Activated naive CD8-positive, alpha-beta T cell (primary cell): ENCODE measurements around the gene MAGI2.
"Not testable (repeated sequence)": the region's sequence is repeated elsewhere in the genome, so short reads cannot be mapped to it uniquely, and the experiment has no call there.

Source experiments
- H3K27ac Mint-ChIP-seq: one replicate; pipeline ENCODE4 v1.8.0; 2021; ENCODE audit warnings: mixed read lengths
- H3K27me3 Mint-ChIP-seq: one replicate; pipeline ENCODE4 v1.8.0; 2021; ENCODE audit warnings: mixed read lengths
- H3K36me3 Mint-ChIP-seq: one replicate; pipeline ENCODE4 v1.8.0; 2021; ENCODE audit warnings: mixed read lengths
- H3K4me1 Mint-ChIP-seq: one replicate; pipeline ENCODE4 v1.8.0; 2021; ENCODE audit warnings: low read depth, mixed read lengths
- H3K4me3 Mint-ChIP-seq: one replicate; pipeline ENCODE4 v1.8.0; 2021; ENCODE audit warnings: mild to moderate bottlenecking, mixed read lengths
- H3K9me3 Mint-ChIP-seq: one replicate; pipeline ENCODE4 v1.8.0; 2021; ENCODE audit warnings: low read depth, mixed read lengths

The MAGI2 gene

GRCh38 chr7:78521961-78522360 lies 931.5 kb downstream of the MAGI2 start:
- H3K27ac Mint-ChIP-seq: no peak overlapping the region
- no peaks in the 10 kb centered on the region for H3K9me3 Mint-ChIP-seq
- no peaks in the 10 kb centered on the region for H3K27me3 Mint-ChIP-seq
- H3K4me1 Mint-ChIP-seq: no peaks in the 10 kb centered on the region
- H3K4me3 Mint-ChIP-seq: no peak overlapping the region
- no peaks in the 10 kb centered on the region for H3K36me3 Mint-ChIP-seq

- no peak overlapping the region for H3K4me3 Mint-ChIP-seq
- no peaks in the 10 kb centered on the region for H3K4me1 Mint-ChIP-seq
- H3K27ac Mint-ChIP-seq: no peak overlapping the region
- no peaks in the 10 kb centered on the region for H3K27me3 Mint-ChIP-seq
- H3K9me3 Mint-ChIP-seq: no peaks in the 10 kb centered on the region
- H3K36me3 Mint-ChIP-seq: no peaks in the 10 kb centered on the region
Observed at GRCh38 chr7:78516450-78516849, 937.0 kb downstream of the MAGI2 start.

- Mint-ChIP-seq H3K36me3 (no peaks in the 10 kb centered on the region), H3K9me3 (no peaks in the 10 kb centered on the region), H3K4me3 (no peak overlapping the region), H3K27ac (no peak overlapping the region), H3K4me1 (no peaks in the 10 kb centered on the region), H3K27me3 (no peaks in the 10 kb centered on the region)
Observed at GRCh38 chr7:78514634-78515033, 938.8 kb downstream of the MAGI2 start.

GRCh38 chr7:78510580-78511188 lies 942.8 kb downstream of the MAGI2 start:
- no peak overlapping the region for H3K27ac Mint-ChIP-seq
- no peaks in the 10 kb centered on the region for H3K36me3 Mint-ChIP-seq
- H3K9me3 Mint-ChIP-seq: no peaks in the 10 kb centered on the region
- H3K4me1 Mint-ChIP-seq: no peaks in the 10 kb centered on the region
- H3K4me3 Mint-ChIP-seq: no peak overlapping the region
- peaks cover under 1% of the 10 kb centered on the region for H3K27me3 Mint-ChIP-seq

GRCh38 chr7:78503301-78503700 lies 950.2 kb downstream of the MAGI2 start:
- H3K36me3 Mint-ChIP-seq, H3K4me3 Mint-ChIP-seq, H3K9me3 Mint-ChIP-seq, H3K27me3 Mint-ChIP-seq, H3K27ac Mint-ChIP-seq, H3K4me1 Mint-ChIP-seq: not testable (repeated sequence)

- Mint-ChIP-seq H3K9me3 (no peaks in the 10 kb centered on the region), H3K36me3 (no peaks in the 10 kb centered on the region), H3K27ac (no peak overlapping the region), H3K4me3 (no peak overlapping the region), H3K4me1 (no peaks in the 10 kb centered on the region), H3K27me3 (peaks cover 2% of the 10 kb centered on the region)
Observed at GRCh38 chr7:78501064-78501463, 952.4 kb downstream of the MAGI2 start.

GRCh38 chr7:78499971-78500370 lies 953.5 kb downstream of the MAGI2 start:
- Mint-ChIP-seq H3K27ac (no peak overlapping the region), H3K27me3 (no peaks in the 10 kb centered on the region), H3K4me3 (no peak overlapping the region), H3K36me3 (no peaks in the 10 kb centered on the region), H3K9me3 (no peaks in the 10 kb centered on the region), H3K4me1 (no peaks in the 10 kb centered on the region)

- Mint-ChIP-seq H3K27me3 (no peaks in the 10 kb centered on the region), H3K27ac (no peak overlapping the region), H3K36me3 (no peaks in the 10 kb centered on the region), H3K4me1 (no peaks in the 10 kb centered on the region), H3K9me3 (no peaks in the 10 kb centered on the region), H3K4me3 (no peak overlapping the region)
Observed at GRCh38 chr7:78499283-78499682, 954.2 kb downstream of the MAGI2 start.

GRCh38 chr7:78497728-78498427 lies 955.6 kb downstream of the MAGI2 start:
- Mint-ChIP-seq H3K4me1 (no peaks in the 10 kb centered on the region), H3K36me3 (no peaks in the 10 kb centered on the region), H3K27ac (no peak overlapping the region), H3K9me3 (no peaks in the 10 kb centered on the region), H3K4me3 (no peak overlapping the region), H3K27me3 (no peaks in the 10 kb centered on the region)

GRCh38 chr7:78496096-78496630 lies 957.3 kb downstream of the MAGI2 start:
- no peaks in the 10 kb centered on the region for H3K36me3 Mint-ChIP-seq
- no peak overlapping the region for H3K4me3 Mint-ChIP-seq
- H3K27me3 Mint-ChIP-seq: no peaks in the 10 kb centered on the region
- H3K27ac Mint-ChIP-seq: no peak overlapping the region
- H3K4me1 Mint-ChIP-seq: no peaks in the 10 kb centered on the region
- no peaks in the 10 kb centered on the region for H3K9me3 Mint-ChIP-seq

- H3K27ac Mint-ChIP-seq: no peak overlapping the region
- H3K4me1 Mint-ChIP-seq: no peaks in the 10 kb centered on the region
- H3K36me3 Mint-ChIP-seq: no peaks in the 10 kb centered on the region
- H3K4me3 Mint-ChIP-seq: no peak overlapping the region
- no peaks in the 10 kb centered on the region for H3K27me3 Mint-ChIP-seq
- no peaks in the 10 kb centered on the region for H3K9me3 Mint-ChIP-seq
Observed at GRCh38 chr7:78493401-78493800, 960.1 kb downstream of the MAGI2 start.

- H3K36me3 Mint-ChIP-seq: no peaks in the 10 kb centered on the region
- no peak overlapping the region for H3K27ac Mint-ChIP-seq
- H3K4me3 Mint-ChIP-seq: no peak overlapping the region
- H3K9me3 Mint-ChIP-seq: no peaks in the 10 kb centered on the region
- H3K4me1 Mint-ChIP-seq: no peaks in the 10 kb centered on the region
- no peaks in the 10 kb centered on the region for H3K27me3 Mint-ChIP-seq
Observed at GRCh38 chr7:78492146-78492545, 961.3 kb downstream of the MAGI2 start.

GRCh38 chr7:78490524-78490923 lies 962.9 kb downstream of the MAGI2 start:
- Mint-ChIP-seq H3K9me3 (no peaks in the 10 kb centered on the region), H3K4me1 (no peaks in the 10 kb centered on the region), H3K27me3 (no peaks in the 10 kb centered on the region), H3K27ac (no peak overlapping the region), H3K36me3 (no peaks in the 10 kb centered on the region), H3K4me3 (no peak overlapping the region)

GRCh38 chr7:78489476-78490240 lies 963.8 kb downstream of the MAGI2 start:
- H3K27me3 Mint-ChIP-seq: no peaks in the 10 kb centered on the region
- no peaks in the 10 kb centered on the region for H3K4me1 Mint-ChIP-seq
- no peak overlapping the region for H3K27ac Mint-ChIP-seq
- H3K4me3 Mint-ChIP-seq: no peak overlapping the region
- H3K9me3 Mint-ChIP-seq: no peaks in the 10 kb centered on the region
- H3K36me3 Mint-ChIP-seq: no peaks in the 10 kb centered on the region

- Mint-ChIP-seq H3K27ac (no peak overlapping the region), H3K36me3 (no peaks in the 10 kb centered on the region), H3K4me3 (no peak overlapping the region), H3K9me3 (no peaks in the 10 kb centered on the region), H3K27me3 (no peaks in the 10 kb centered on the region), H3K4me1 (no peaks in the 10 kb centered on the region)
Observed at GRCh38 chr7:78487464-78487863, 966.0 kb downstream of the MAGI2 start.
